LNCaP clone FGC (cell line): ENCODE data around the gene CPLX3.

ENCODE experiments used
- DNase-seq: peaks from one replicate; pipeline ENCODE4 v3.0.0-alpha.2; 2011; ENCODE audit warnings: low read depth
- H3K4me3 ChIP-seq: 2 replicates; pipeline ENCODE4 v1.5.1; 2011; ENCODE audit warnings: mild to moderate bottlenecking, low read depth, low read length, control low read depth
- CTCF ChIP-seq: IDR thresholded peaks from 2 replicates; pipeline ENCODE4 v1.5.1; 2012; ENCODE audit warnings: mild to moderate bottlenecking; ENCODE audit not compliant: control insufficient read depth, insufficient read depth; ENCODE audit errors: extremely low read depth

CPLX3 gene

GRCh38 chr15:74815121-74815934, 11.1 kb upstream of the CPLX3 start:
- no peak overlapping the region for H3K4me3 ChIP-seq
- no peak for TF ChIP-seq CTCF
- DNase-seq, result peak; percentile 90

- TF ChIP-seq CTCF, result no peak
- no peak overlapping the region for H3K4me3 ChIP-seq
- no peak for DNase-seq
Observed at GRCh38 chr15:74815961-74816360, 10.5 kb upstream of the CPLX3 start.

GRCh38 chr15:74816624-74817369, 9.6 kb upstream of the CPLX3 start:
- TF ChIP-seq CTCF, result no peak
- peak; percentile 52 for DNase-seq
- H3K4me3 ChIP-seq, result no peak overlapping the region

- peak; percentile 59 for TF ChIP-seq CTCF
- peak; percentile 54 for DNase-seq
- no peak overlapping the region for H3K4me3 ChIP-seq
Observed at GRCh38 chr15:74817370-74817737, 9.1 kb upstream of the CPLX3 start.

GRCh38 chr15:74820056-74820455, 6.4 kb upstream of the CPLX3 start:
- DNase-seq, result no peak
- no peak overlapping the region for H3K4me3 ChIP-seq
- TF ChIP-seq CTCF, result no peak

GRCh38 chr15:74821091-74821789, 5.2 kb upstream of the CPLX3 start:
- DNase-seq, result no peak
- no peak for TF ChIP-seq CTCF
- H3K4me3 ChIP-seq, result no peak overlapping the region
